Sigmoid colon (tissue), 4 donors: Measurements from ENCODE around the gene NCAM2.

Experiments
- POLR2AphosphoS5 ChIP-seq, 4 donors: sonication (generic); formaldehyde crosslinking; IDR thresholded peaks; one replicate each; pipeline ENCODE4 v1.6.1; 2017; ENCODE audit warnings: antibody characterized with exemption in 4 of 4
- TF ChIP-seq, protein P1 (sequence below), 4 experiments: fragments of 450-650 bp in 3 of 4; fragments of 200-600 bp in 1 of 4; IDR thresholded peaks; one replicate each; pipeline ENCODE4 v1.5.1; 2016 to 2019; ENCODE audit warnings: antibody characterized with exemption in 4 of 4, mild to moderate bottlenecking in 3 of 4, moderate library complexity in 2 of 4

- TF ChIP-seq, protein P1, sequence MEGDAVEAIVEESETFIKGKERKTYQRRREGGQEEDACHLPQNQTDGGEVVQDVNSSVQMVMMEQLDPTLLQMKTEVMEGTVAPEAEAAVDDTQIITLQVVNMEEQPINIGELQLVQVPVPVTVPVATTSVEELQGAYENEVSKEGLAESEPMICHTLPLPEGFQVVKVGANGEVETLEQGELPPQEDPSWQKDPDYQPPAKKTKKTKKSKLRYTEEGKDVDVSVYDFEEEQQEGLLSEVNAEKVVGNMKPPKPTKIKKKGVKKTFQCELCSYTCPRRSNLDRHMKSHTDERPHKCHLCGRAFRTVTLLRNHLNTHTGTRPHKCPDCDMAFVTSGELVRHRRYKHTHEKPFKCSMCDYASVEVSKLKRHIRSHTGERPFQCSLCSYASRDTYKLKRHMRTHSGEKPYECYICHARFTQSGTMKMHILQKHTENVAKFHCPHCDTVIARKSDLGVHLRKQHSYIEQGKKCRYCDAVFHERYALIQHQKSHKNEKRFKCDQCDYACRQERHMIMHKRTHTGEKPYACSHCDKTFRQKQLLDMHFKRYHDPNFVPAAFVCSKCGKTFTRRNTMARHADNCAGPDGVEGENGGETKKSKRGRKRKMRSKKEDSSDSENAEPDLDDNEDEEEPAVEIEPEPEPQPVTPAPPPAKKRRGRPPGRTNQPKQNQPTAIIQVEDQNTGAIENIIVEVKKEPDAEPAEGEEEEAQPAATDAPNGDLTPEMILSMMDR (IDR thresholded peaks at IDR 0.05), result no peak
- no peak for TF ChIP-seq POLR2AphosphoS5 (IDR thresholded peaks at IDR 0.05)
Observed at GRCh38 chr21:21283810-21284209, 285.6 kb downstream of the NCAM2 start.
